IMR-90 (cell line): Measurements from ENCODE around the gene TMEM184C. TPM values are rescaled to one million over a fixed set of nuclear protein-coding genes. Genes with fewer than 3 reads are reported as not detected.

Source experiments
- ATAC-seq: fragments of 200-7000 bp; cut with Tn5 transposase; 2 replicates; pipeline ENCODE4 v1.9.1; 2020; ENCODE audit warnings: low read depth, mild to moderate bottlenecking, moderate library complexity
- BruUV-seq: library from RNA; stranded (reverse); fragments of 400-500 nt; replicated peaks from 2 replicates; lab custom pipeline; 2021; lab: Mats Ljungman, UMichigan
- CTCF ChIA-PET: fragments of 300-600 bp; formaldehyde crosslinking; extraction: SDS; loops from one replicate; lab custom pipeline; 2021; ENCODE audit warnings: antibody characterized with exemption; lab: Yijun Ruan, JAX
- POLR2A ChIA-PET: fragments of 300-600 bp; sonication (Branson Sonifier 250); formaldehyde crosslinking; loops from one replicate; lab custom pipeline; 2022; ENCODE audit warnings: antibody characterized with exemption; ENCODE audit not compliant: unreplicated experiment; lab: Charles Lee
- DNase-seq: peaks from one replicate; pipeline ENCODE4 v3.0.0; 2013
- H2AFZ ChIP-seq: replicated peaks from 2 replicates; pipeline ENCODE3; 2013; ENCODE audit warnings: low read length, mild to moderate bottlenecking; ENCODE audit not compliant: poor library complexity
- H2AK5ac ChIP-seq: 2 replicates; pipeline ENCODE4 v1.6.1; 2013; ENCODE audit warnings: low read depth, low read length, inconsistent platforms
- H2AK9ac ChIP-seq: replicated peaks from 2 replicates; pipeline ENCODE3; 2013; ENCODE audit warnings: mild to moderate bottlenecking, low read depth, low read length, moderate library complexity; ENCODE audit not compliant: poor library complexity
- H2BK120ac ChIP-seq: 2 replicates; pipeline ENCODE4 v1.6.1; 2013; ENCODE audit warnings: low read depth, low read length, inconsistent platforms
- H2BK15ac ChIP-seq: 3 replicates; pipeline ENCODE4 v1.6.1; 2013; ENCODE audit warnings: low read depth, low read length, inconsistent platforms
- H2BK20ac ChIP-seq: 2 replicates; pipeline ENCODE4 v1.6.1; 2013; ENCODE audit warnings: low read depth, mild to moderate bottlenecking, inconsistent platforms, low read length, moderate library complexity
- H2BK5ac ChIP-seq: 2 replicates; pipeline ENCODE4 v1.6.1; 2013; ENCODE audit warnings: mild to moderate bottlenecking, low read depth, low read length, inconsistent platforms; ENCODE audit not compliant: poor library complexity, severe bottlenecking
- H3K14ac ChIP-seq: replicated peaks from 2 replicates; pipeline ENCODE4 v1.6.1; 2013; ENCODE audit warnings: low read depth, low read length, inconsistent platforms
- H3K18ac ChIP-seq: 2 replicates; pipeline ENCODE4 v1.6.1; 2013; ENCODE audit warnings: low read depth, low read length, control low read depth
- H3K23ac ChIP-seq: 2 replicates; pipeline ENCODE4 v1.6.1; 2013; ENCODE audit warnings: low read depth, low read length, inconsistent platforms
- H3K27ac ChIP-seq: 2 replicates; pipeline ENCODE4 v1.5.1; 2013; ENCODE audit warnings: mild to moderate bottlenecking, control low read depth, low read length; ENCODE audit not compliant: insufficient read depth
- H3K27me3 ChIP-seq: 2 replicates; pipeline ENCODE4 v1.6.1; 2013; ENCODE audit warnings: low read length; ENCODE audit not compliant: control insufficient read depth, insufficient read depth
- H3K36me3 ChIP-seq: 2 replicates; pipeline ENCODE4 v1.6.1; 2013; ENCODE audit warnings: low read length, mixed read lengths; ENCODE audit not compliant: control insufficient read depth, insufficient read depth
- H3K4ac ChIP-seq: 2 replicates; pipeline ENCODE4 v1.6.1; 2013; ENCODE audit warnings: low read depth, low read length, inconsistent platforms
- H3K4me1 ChIP-seq: 2 replicates; pipeline ENCODE4 v1.6.1; 2013; ENCODE audit warnings: low read length, mixed read lengths; ENCODE audit not compliant: control insufficient read depth, insufficient read depth
- H3K4me2 ChIP-seq: 2 replicates; pipeline ENCODE4 v1.6.1; 2013; ENCODE audit warnings: low read depth, mild to moderate bottlenecking, control low read depth, low read length, moderate library complexity
- H3K4me3 ChIP-seq: 2 replicates; pipeline ENCODE4 v1.5.1; 2013; ENCODE audit warnings: low read depth, mild to moderate bottlenecking, control low read depth, low read length, moderate library complexity; ENCODE audit not compliant: insufficient read depth
- H3K56ac ChIP-seq: 2 replicates; pipeline ENCODE4 v1.6.1; 2013; ENCODE audit warnings: low read length, inconsistent platforms; ENCODE audit not compliant: insufficient read depth; ENCODE audit errors: extremely low read depth
- H3K79me1 ChIP-seq, 2 experiments: 2 replicates each; pipeline ENCODE4 v1.6.1; 2013; ENCODE audit warnings: low read length in 2 of 2, inconsistent platforms in 1 of 2, low read depth in 1 of 2
- H3K9ac ChIP-seq: 2 replicates; pipeline ENCODE4 v1.6.1; 2013; ENCODE audit warnings: low read depth, low read length, control low read depth
- H3K9me1 ChIP-seq: 2 replicates; pipeline ENCODE4 v1.6.1; 2013; ENCODE audit warnings: low read length, inconsistent platforms; ENCODE audit not compliant: insufficient read depth
- H3K9me3 ChIP-seq: 2 replicates; pipeline ENCODE4 v1.6.1; 2013; ENCODE audit warnings: low read length; ENCODE audit not compliant: control insufficient read depth, insufficient read depth
- H4K20me1 ChIP-seq: 2 replicates; pipeline ENCODE4 v1.6.1; 2013; ENCODE audit warnings: low read length, inconsistent platforms; ENCODE audit not compliant: insufficient read depth
- H4K5ac ChIP-seq: 2 replicates; pipeline ENCODE4 v1.6.1; 2013; ENCODE audit warnings: mild to moderate bottlenecking, low read depth, low read length, control low read depth
- H4K8ac ChIP-seq, 2 experiments: 2 replicates each; pipeline ENCODE4 v1.6.1; 2013; ENCODE audit warnings: low read depth in 2 of 2, low read length in 2 of 2, control low read depth in 1 of 2, inconsistent platforms in 1 of 2
- H4K91ac ChIP-seq: 2 replicates; pipeline ENCODE4 v1.6.1; 2013; ENCODE audit warnings: low read depth, low read length, inconsistent platforms; ENCODE audit not compliant: insufficient read depth
- CHD1 ChIP-seq: IDR thresholded peaks from 2 replicates; pipeline ENCODE4 v1.6.1; 2012; ENCODE audit warnings: low read depth, low read length, improper control_type of control experiment
- ELK1 ChIP-seq: fragments of 150-350 bp; IDR thresholded peaks from 2 replicates; pipeline ENCODE4 v1.6.1; 2016; ENCODE audit warnings: low read depth, mild to moderate bottlenecking, low read length, moderate library complexity, borderline replicate concordance
- RFX5 ChIP-seq: IDR thresholded peaks from 2 replicates; pipeline ENCODE4 v1.8.0; 2012; ENCODE audit warnings: low read depth, mild to moderate bottlenecking, low read length, moderate library complexity
- USF2 ChIP-seq: fragments of 150-350 bp; IDR thresholded peaks from 2 replicates; pipeline ENCODE4 v1.6.1; 2017; ENCODE audit warnings: mild to moderate bottlenecking, antibody characterized with exemption, low read length, low read depth
- dilution Hi-C: fragments of 300-500 bp; cut with HindIII; formaldehyde crosslinking; loops from one replicate; pipeline ENCODE4 v1.14.3; 2018; ENCODE audit warnings: low sequenced_read_pairs; ENCODE audit not compliant: unreplicated experiment
- in situ Hi-C: fragments of 300-500 bp; cut with MboI; formaldehyde crosslinking; loops from 3 replicates; pipeline ENCODE4 v1.14.3; 2019; ENCODE audit warnings: low sequenced_read_pairs, inconsistent platforms, mixed read lengths
- intact Hi-C: fragments of 100-400 bp; cut with micrococcal nuclease; formaldehyde crosslinking; loops from 2 replicates; pipeline ENCODE4 v1.10.0; 2022
- polyA plus RNA-seq, 3 experiments: library from polyadenylated mRNA; depleted of rRNA; stranded (reverse); fragments of >200 nt; gene quantifications; 2 replicates each; pipeline ENCODE4 v1.2.3, GENCODE V29; 2012; ENCODE audit warnings: low replicate concordance in 1 of 3
- total RNA-seq: library from RNA; depleted of rRNA; stranded (reverse); fragments of >200 nt; gene quantifications from 2 replicates; pipeline ENCODE4 v1.2.3, GENCODE V29; 2012

The TMEM184C gene
- total and polyA plus RNA-seq, 2 of the 4 experiments (the other 2 are of a cell fraction): 17.4 to 67.6 TPM

- Histone ChIP-seq H3K27me3 (no peaks in the 10 kb centered on the region), H3K9ac (no peak overlapping the region), H3K27ac (no peak overlapping the region), H3K4me1 (no peaks in the 10 kb centered on the region), H4K8ac (no peak overlapping the region), H3K36me3 (peaks cover 9% of the 10 kb centered on the region), H3K56ac (no peak overlapping the region), H3K14ac (no peak overlapping the region), H3K9me1 (peaks cover 5% of the 10 kb centered on the region; the same call in 1 of the 2 replicates), H2AK5ac (no peak overlapping the region), H3K9me3 (no peaks in the 10 kb centered on the region), H3K4me3 (no peak overlapping the region), H4K5ac (no peak overlapping the region), H3K79me1 (peaks cover 10 to 20% of the 10 kb centered on the region in 2 experiments), H2AFZ (no peak overlapping the region), H2BK15ac (no peak overlapping the region), H4K91ac (no peak overlapping the region), H2BK5ac (no peak overlapping the region), H3K18ac (no peak overlapping the region), H4K20me1 (no peaks in the 10 kb centered on the region), H2BK120ac (no peak overlapping the region), H2BK20ac (no peak overlapping the region), H3K23ac (no peak overlapping the region), H3K4ac (no peak overlapping the region), H2AK9ac (no peak overlapping the region), H3K4me2 (no peak overlapping the region)
- ChIA-PET POLR2A (no interaction called here), CTCF (interaction anchor here (0.9 kb wide), 1 partner anchor 12 kb away, joined by 3 read pairs; no protein-coding TSS in a partner anchor)
- TF ChIP-seq USF2 (no peak), ELK1 (no peak), CHD1 (no peak), RFX5 (no peak)
- no peak for DNase-seq
- dilution Hi-C loops (no loop called here), intact Hi-C loops (no loop called here), in situ Hi-C loops (no loop called here)
- ATAC-seq: no peak
- BruUV-seq: no TSS peak
Observed at GRCh38 chr4:147645099-147645498, 27.9 kb downstream of the TMEM184C start.
